ENCODE measurements around the gene PPM1F. TPM values are rescaled to one million over a fixed set of nuclear protein-coding genes. Genes with fewer than 3 reads are reported as not detected.

The PPM1F gene
- total and polyA plus RNA-seq, 10 of the 15 experiments (the other 5 are each of a cell fraction or from before 2014, with no cell fraction given), result 0.55 to 26.3 (median 9.7) TPM

- TF ChIP-seq, protein P1, sequence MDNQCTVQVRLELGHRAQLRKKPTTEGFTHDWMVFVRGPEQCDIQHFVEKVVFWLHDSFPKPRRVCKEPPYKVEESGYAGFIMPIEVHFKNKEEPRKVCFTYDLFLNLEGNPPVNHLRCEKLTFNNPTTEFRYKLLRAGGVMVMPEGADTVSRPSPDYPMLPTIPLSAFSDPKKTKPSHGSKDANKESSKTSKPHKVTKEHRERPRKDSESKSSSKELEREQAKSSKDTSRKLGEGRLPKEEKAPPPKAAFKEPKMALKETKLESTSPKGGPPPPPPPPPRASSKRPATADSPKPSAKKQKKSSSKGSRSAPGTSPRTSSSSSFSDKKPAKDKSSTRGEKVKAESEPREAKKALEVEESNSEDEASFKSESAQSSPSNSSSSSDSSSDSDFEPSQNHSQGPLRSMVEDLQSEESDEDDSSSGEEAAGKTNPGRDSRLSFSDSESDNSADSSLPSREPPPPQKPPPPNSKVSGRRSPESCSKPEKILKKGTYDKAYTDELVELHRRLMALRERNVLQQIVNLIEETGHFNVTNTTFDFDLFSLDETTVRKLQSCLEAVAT (IDR thresholded peaks at IDR 0.05), result no peak
- TF ChIP-seq ATF3 (IDR thresholded peaks at IDR 0.05; ENCODE audit: borderline replicate concordance, extremely low read depth, low read depth, low read length) (no peak), FOS (IDR thresholded peaks at IDR 0.05; ENCODE audit: borderline replicate concordance, extremely low read depth, insufficient read length) (no peak), USF2 (IDR thresholded peaks at IDR 0.05; ENCODE audit: borderline replicate concordance, low read depth, low read length) (no peak)
Observed at GRCh38 chr22:21903283-21903682, 49.4 kb downstream of the PPM1F start (continued).

GRCh38 chr22:21902296-21903087, 50.2 kb downstream of the PPM1F start:
- CTCF ChIA-PET, result interaction anchor here (0.7 to 1.3 kb wide), 4 partner anchors 37 to 189 kb away, joined by 3 read pairs; no protein-coding TSS in a partner anchor
- FAIRE-seq, result no peak
- ATAC-seq, result peak; percentile 100
- POLR2A ChIA-PET, result interaction anchor here (0.7 kb wide), 1 partner anchor 61 kb away, joined by 4 read pairs; no protein-coding TSS in a partner anchor
- Histone ChIP-seq H3K79me2 (ENCODE audit: control insufficient read depth, insufficient read depth, low read length) (no peaks in the 10 kb centered on the region), H3K4me1 (ENCODE audit: control insufficient read depth, insufficient read depth, low read length) (peaks cover 5% of the 10 kb centered on the region; the same call in 1 of the 2 replicates), H3K9me3 (replicated peaks; ENCODE audit: control insufficient read depth, insufficient read depth, low read length) (no peaks in the 10 kb centered on the region), H3K27me3 (replicated peaks in 1 of 2; ENCODE audit: control insufficient read depth in 2 of 2, insufficient read depth in 2 of 2, low read length in 1 of 2) (no peaks in the 10 kb centered on the region; a peak in 2 of 4 replicates), H3K4me3 (no peak overlapping the region), H4K20me1 (ENCODE audit: control insufficient read depth, insufficient read depth) (no peaks in the 10 kb centered on the region), H3K9ac (ENCODE audit: control insufficient read depth, insufficient read depth, low read length) (no peak overlapping the region), H3K4me2 (ENCODE audit: control insufficient read depth, insufficient read depth) (peak overlapping the region; percentile 44), H3K36me3 (ENCODE audit: control insufficient read depth in 2 of 2, insufficient read depth in 2 of 2, low read length in 1 of 2) (no peaks in the 10 kb centered on the region), H3K27ac (ENCODE audit: control insufficient read depth, insufficient read depth) (no peak overlapping the region), H2AFZ (ENCODE audit: control insufficient read depth, low read depth, low read length) (no peak overlapping the region)
- RAD21 ChIA-PET (ENCODE audit: unreplicated experiment), result interaction anchor here (1.0 to 1.1 kb wide), 3 partner anchors 35 to 140 kb away, joined by 3 to 5 read pairs (median 3); partner anchors contain the start of gene MAPK1
- intact Hi-C loops (cut with micrococcal nuclease; ENCODE audit: unreplicated experiment) (loop anchor here (2.0 kb wide), 1 partner anchor 34 kb away; no protein-coding TSS in a partner anchor), in situ Hi-C loops (cut with MboI) (no loop called here)
- WGBS (ENCODE audit: insufficient coverage, insufficient replicate concordance, low lambda C conversion rate, missing lambda C conversion rate), result 28% methylated on average over 12 of the region's 12 CpGs
- DNase-seq (ENCODE audit: low read depth, low spot score), result peak; percentile 56
- SMC1A ChIA-PET (ENCODE audit: uncharacterized antibody, unreplicated experiment), result interaction anchor here (0.6 to 1.4 kb wide), 5 partner anchors 34 to 263 kb away, joined by 3 to 4 read pairs (median 3); no protein-coding TSS in a partner anchor
- BruUV-seq (replicated peaks), result no TSS peak
- TF ChIP-seq BHLHE40 (IDR thresholded peaks at IDR 0.05; ENCODE audit: borderline replicate concordance in 1 of 2, low read depth in 2 of 2, low read length in 1 of 2), result peak; percentile 38 to 90; a peak in 2 of 4 replicates
- TF ChIP-seq, protein P2, sequence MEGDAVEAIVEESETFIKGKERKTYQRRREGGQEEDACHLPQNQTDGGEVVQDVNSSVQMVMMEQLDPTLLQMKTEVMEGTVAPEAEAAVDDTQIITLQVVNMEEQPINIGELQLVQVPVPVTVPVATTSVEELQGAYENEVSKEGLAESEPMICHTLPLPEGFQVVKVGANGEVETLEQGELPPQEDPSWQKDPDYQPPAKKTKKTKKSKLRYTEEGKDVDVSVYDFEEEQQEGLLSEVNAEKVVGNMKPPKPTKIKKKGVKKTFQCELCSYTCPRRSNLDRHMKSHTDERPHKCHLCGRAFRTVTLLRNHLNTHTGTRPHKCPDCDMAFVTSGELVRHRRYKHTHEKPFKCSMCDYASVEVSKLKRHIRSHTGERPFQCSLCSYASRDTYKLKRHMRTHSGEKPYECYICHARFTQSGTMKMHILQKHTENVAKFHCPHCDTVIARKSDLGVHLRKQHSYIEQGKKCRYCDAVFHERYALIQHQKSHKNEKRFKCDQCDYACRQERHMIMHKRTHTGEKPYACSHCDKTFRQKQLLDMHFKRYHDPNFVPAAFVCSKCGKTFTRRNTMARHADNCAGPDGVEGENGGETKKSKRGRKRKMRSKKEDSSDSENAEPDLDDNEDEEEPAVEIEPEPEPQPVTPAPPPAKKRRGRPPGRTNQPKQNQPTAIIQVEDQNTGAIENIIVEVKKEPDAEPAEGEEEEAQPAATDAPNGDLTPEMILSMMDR (IDR thresholded peaks at IDR 0.05 in 2 of 3, conservative IDR thresholded peaks at IDR 0.05 in 1 of 3; ENCODE audit: control insufficient read depth in 2 of 3, extremely low read depth in 1 of 3, insufficient read depth in 1 of 3, low read depth in 3 of 3, low read length in 3 of 3), result peak in 2 of 3 experiments; percentile 5 to 8; a peak in 2 of 6 replicates
- 0 out of 2 replicates have a peak, but pooled peaks have one; percentile 45 for TF ChIP-seq RELB (IDR thresholded peaks at IDR 0.05; ENCODE audit: low read depth)
- no peak for TF ChIP-seq YBX1 (IDR thresholded peaks at IDR 0.05)
- peak; percentile 58 for TF ChIP-seq RUNX3 (IDR thresholded peaks at IDR 0.05; ENCODE audit: low read length)
- TF ChIP-seq RAD21 (IDR thresholded peaks at IDR 0.05; ENCODE audit: insufficient read depth, low read depth, low read length), result peak; percentile 12; the same call in 1 of the 2 replicates

Measured in GM12878 (cell line).